K562 (cell line): ENCODE data around the gene ATXN7. TPM values are rescaled to one million over a fixed set of nuclear protein-coding genes. Genes with fewer than 3 reads are reported as not detected.

Experiments
- ATAC-seq: fragments of 200-7000 bp; cut with Tn5 transposase; 3 replicates; pipeline ENCODE4 v1.9.1; 2020; ENCODE audit warnings: moderate library complexity
- BruUV-seq: library from RNA; stranded (reverse); fragments of 400-500 nt; replicated peaks from 2 replicates; lab custom pipeline; 2021; lab: Mats Ljungman, UMichigan
- CTCF ChIA-PET: fragments of 300-600 bp; formaldehyde crosslinking; extraction: SDS; loops from one replicate; lab custom pipeline; 2021; ENCODE audit warnings: low intra/inter-chr PET ratio; lab: Yijun Ruan, JAX
- POLR2A ChIA-PET: fragments of 300-600, 350-650 bp; sonication (Branson Sonifier 250); formaldehyde crosslinking; extraction: SDS; loops from one replicate; lab custom pipeline; 2021; ENCODE audit warnings: antibody characterized with exemption, inconsistent platforms; lab: Yijun Ruan, JAX
- DNase-seq, 4 experiments: peaks; one replicate each; pipeline versions ENCODE4 v3.0.0 to v3.0.0-alpha.2; 2011 to 2018; ENCODE audit warnings: low spot score in 3 of 4, mixed read lengths in 3 of 4; ENCODE audit errors: extremely low read depth in 1 of 4
- FAIRE-seq: peaks from 2 replicates; lab custom pipeline; 2011; peaks lifted over from hg19 to GRCh38; lab: Jason Lieb, UNC
- H2AFZ ChIP-seq: 2 replicates; pipeline ENCODE4 v1.6.0; 2011; ENCODE audit warnings: low read depth, low read length, control low read depth, inconsistent platforms
- H3K27ac ChIP-seq: fragments of 200-600 bp; 3 replicates; pipeline ENCODE4 v1.8.0; 2011; ENCODE audit warnings: low read depth, mild to moderate bottlenecking, control low read depth, inconsistent platforms, low read length, moderate library complexity, mixed read lengths; ENCODE audit errors: extremely low read depth
- H3K27me3 ChIP-seq, 2 experiments: fragments of 300-600 bp in 1 of 2; 2 replicates in 1 of 2; 3 replicates in 1 of 2; pipeline versions ENCODE4 v1.6.0 to v1.8.0; 2011; ENCODE audit warnings: inconsistent platforms in 2 of 2, low read length in 2 of 2, mild to moderate bottlenecking in 1 of 2, mixed read lengths in 1 of 2, moderate library complexity in 1 of 2; ENCODE audit not compliant: control insufficient read depth in 2 of 2, insufficient read depth in 2 of 2
- H3K36me3 ChIP-seq: fragments of 300-600 bp; 3 replicates; pipeline ENCODE4 v1.8.0; 2011; ENCODE audit warnings: mild to moderate bottlenecking, low read length, inconsistent platforms; ENCODE audit not compliant: control insufficient read depth, insufficient read depth
- H3K4me1 ChIP-seq, 2 experiments: fragments of 200-600 bp in 1 of 2; replicated peaks in 1 of 2; 2 replicates in 1 of 2; 3 replicates in 1 of 2; pipeline versions ENCODE4 v1.5.1 to v1.8.0; 2011; ENCODE audit warnings: inconsistent platforms in 2 of 2, low read length in 2 of 2, mild to moderate bottlenecking in 1 of 2, mixed read lengths in 1 of 2, moderate library complexity in 1 of 2; ENCODE audit not compliant: control insufficient read depth in 2 of 2, insufficient read depth in 2 of 2
- H3K4me2 ChIP-seq: 2 replicates; pipeline ENCODE4 v1.6.1; 2011; ENCODE audit warnings: low read length, control low read depth, inconsistent platforms, mixed read lengths; ENCODE audit not compliant: insufficient read depth
- H3K4me3 ChIP-seq: fragments of 200-600 bp; sonication (generic), shearing (Covaris generic); 2 replicates; pipeline ENCODE4 v1.5.1; 2016; ENCODE audit warnings: control low read depth, inconsistent platforms
- H3K79me2 ChIP-seq: fragments of 200-600 bp; 3 replicates; pipeline ENCODE4 v1.8.0; 2011; ENCODE audit warnings: low read length, inconsistent platforms; ENCODE audit not compliant: control insufficient read depth, insufficient read depth
- H3K9ac ChIP-seq, 2 experiments: 2 replicates each; pipeline versions ENCODE4 v1.6.0 to v1.6.1; 2011; ENCODE audit warnings: low read depth in 2 of 2, low read length in 2 of 2, control low read depth in 1 of 2, inconsistent platforms in 1 of 2, mild to moderate bottlenecking in 1 of 2, mixed read lengths in 1 of 2; ENCODE audit not compliant: insufficient read depth in 1 of 2
- H3K9me1 ChIP-seq: one replicate; pipeline ENCODE4 v1.6.0; 2011; ENCODE audit warnings: inconsistent platforms, mild to moderate bottlenecking, low read length, moderate library complexity; ENCODE audit not compliant: control insufficient read depth, insufficient read depth
- H3K9me3 ChIP-seq: replicated peaks from 2 replicates; pipeline ENCODE4 v1.5.1; 2011; ENCODE audit warnings: low read depth, low read length, inconsistent platforms; ENCODE audit not compliant: control insufficient read depth, insufficient read depth
- H4K20me1 ChIP-seq: replicated peaks from 2 replicates; pipeline ENCODE4 v1.6.1; 2011; ENCODE audit warnings: low read length, inconsistent platforms, mixed read lengths; ENCODE audit not compliant: control insufficient read depth, insufficient read depth
- BRF1 ChIP-seq: IDR thresholded peaks from 3 replicates; pipeline ENCODE4 v1.6.1; 2011; ENCODE audit warnings: borderline replicate concordance, mild to moderate bottlenecking; ENCODE audit not compliant: insufficient read length; ENCODE audit errors: extremely low read depth
- CBFB ChIP-seq: sonication (generic); formaldehyde crosslinking; IDR thresholded peaks from 2 replicates; pipeline ENCODE4 v1.4.0; 2020; ENCODE audit warnings: mild to moderate bottlenecking, missing genetic modification reagents
- CC2D1A ChIP-seq: fragments of 450-650 bp; IDR thresholded peaks from 2 replicates; pipeline ENCODE4 v1.6.1; 2017; ENCODE audit warnings: mild to moderate bottlenecking
- CREM ChIP-seq: IDR thresholded peaks from 2 replicates; pipeline ENCODE4 v1.6.1; 2014; ENCODE audit warnings: antibody characterized with exemption, low read depth
- E2F1 ChIP-seq: sonication (generic); formaldehyde crosslinking; IDR thresholded peaks from 2 replicates; pipeline ENCODE4 v1.8.1; 2023; ENCODE audit warnings: mild to moderate bottlenecking, missing genetic modification reagents, moderate library complexity
- E2F5 ChIP-seq: sonication (generic); formaldehyde crosslinking; IDR thresholded peaks from 2 replicates; pipeline ENCODE4 v1.8.0; 2022; ENCODE audit warnings: mild to moderate bottlenecking, missing genetic modification reagents
- E2F8 ChIP-seq: fragments of 450-650 bp; IDR thresholded peaks from 2 replicates; pipeline ENCODE4 v1.7.1; 2018; ENCODE audit warnings: mild to moderate bottlenecking, low read depth; ENCODE audit not compliant: partially characterized antibody
- ETV6 ChIP-seq, 3 experiments: fragments of 150-350 bp in 1 of 3; sonication (generic) in 1 of 3; formaldehyde crosslinking in 1 of 3; IDR thresholded peaks; 2 replicates each; pipeline versions ENCODE4 v1.6.1 to v1.8.0; 2014 to 2022; ENCODE audit warnings: borderline replicate concordance in 2 of 3, low read depth in 2 of 3, antibody characterized with exemption in 1 of 3, low read length in 1 of 3, mild to moderate bottlenecking in 1 of 3, missing genetic modification reagents in 1 of 3
- FOXM1 ChIP-seq, 2 experiments: fragments of 450-650 bp in 1 of 2; sonication (generic) in 1 of 2; formaldehyde crosslinking in 1 of 2; IDR thresholded peaks; 2 replicates each; pipeline versions ENCODE4 v1.6.1 to v1.9.0; 2017 to 2022; ENCODE audit warnings: low read depth in 2 of 2, mild to moderate bottlenecking in 2 of 2, missing genetic modification reagents in 1 of 2, moderate library complexity in 1 of 2
- PHTF2 ChIP-seq: fragments of 250-450 bp; sonication (Bioruptor Pico); IDR thresholded peaks from 2 replicates; pipeline ENCODE4 v1.5.0; 2021; ENCODE audit warnings: mild to moderate bottlenecking
- PKNOX1 ChIP-seq: fragments of 450-650 bp; IDR thresholded peaks from 2 replicates; pipeline ENCODE4 v1.6.1; 2016
- SIRT6 ChIP-seq: IDR thresholded peaks from one replicate; pipeline ENCODE4 v1.6.1; 2012; ENCODE audit warnings: low read depth, mild to moderate bottlenecking, control low read depth, inconsistent platforms, low read length, moderate library complexity
- SOX6 ChIP-seq: fragments of 450-650 bp; IDR thresholded peaks from 2 replicates; pipeline ENCODE4 v1.6.1; 2014; ENCODE audit warnings: mild to moderate bottlenecking
- TCF7L2 ChIP-seq: fragments of 150-350 bp; IDR thresholded peaks from 2 replicates; pipeline ENCODE4 v1.6.1; 2016; ENCODE audit warnings: low read depth, mild to moderate bottlenecking, low read length, moderate library complexity
- XRCC3 ChIP-seq: fragments of 450-650 bp; IDR thresholded peaks from 2 replicates; pipeline ENCODE4 v1.6.1; 2017; ENCODE audit warnings: mild to moderate bottlenecking, moderate library complexity
- ZNF197 ChIP-seq: fragments of 200-800 bp; sonication (Bioruptor generic); IDR thresholded peaks from 2 replicates; pipeline ENCODE4 v1.6.1; 2016; ENCODE audit warnings: low read depth, missing genetic modification characterization, missing compliant biosample characterization
- WGBS: fragments of 100-300 bp; shearing (Covaris generic); methylation state at CpG from one replicate; pipeline ENCODE4 v1.1.6; 2016; ENCODE audit warnings: low coverage, mixed read lengths; ENCODE audit not compliant: insufficient coverage; ENCODE audit errors: missing lambda C conversion rate; 5-methylcytosine and 5-hydroxymethylcytosine counted together
- in situ Hi-C: fragments of 300-500 bp; cut with MboI; formaldehyde crosslinking; loops from 4 replicates; pipeline ENCODE4 v1.15.0; 2018; ENCODE audit warnings: inconsistent platforms, mixed read lengths
- intact Hi-C: fragments of 100-400 bp; cut with micrococcal nuclease; formaldehyde crosslinking; loops from 2 replicates; pipeline ENCODE4 v1.14.2; 2022
- polyA plus RNA-seq, 8 experiments: library from polyadenylated mRNA; depleted of rRNA in 4 of 8; stranded (reverse) in 5 of 8; unstranded in 3 of 8; fragments of >200 nt; fragmentation: Nextera tagmentation in 2 of 8; fragmentation: Illumina TruSeq in 1 of 8; extraction: Ambion mirVana in 2 of 8; extraction: Trizol in 1 of 8; gene quantifications; 2 replicates each; pipeline versions ENCODE4 v1.2.1 to v1.2.3, GENCODE V29; 2011 to 2014; ENCODE audit warnings: inconsistent platforms in 1 of 8, missing spikeins in 1 of 8
- total RNA-seq, 7 experiments: library from RNA; depleted of rRNA in 6 of 7; stranded (reverse); fragments of >200 nt in 6 of 7; fragmentation: Illumina TruSeq in 2 of 7; extraction: Trizol in 2 of 7; gene quantifications; 2 replicates each; pipeline versions ENCODE4 v1.2.1 to v1.2.3, GENCODE V29; 2011 to 2021; ENCODE audit warnings: low replicate concordance in 1 of 7

ATXN7 gene
- total and polyA plus RNA-seq, 9 of the 15 experiments (the other 6 are each of a cell fraction or from before 2014, with no cell fraction given) = 0.41 to 9.2 (median 6.7) TPM

GRCh38 chr3:63867225-63867624 is 3.6 kb downstream of the ATXN7 start:
- POLR2A ChIA-PET = no interaction called here
- TF ChIP-seq E2F8 (no peak), ETV6 (IDR thresholded peaks at IDR 0.05; ENCODE audit: borderline replicate concordance in 1 of 2, low read depth in 2 of 2, low read length in 1 of 2) (no peak), ETV6 (CRISPR knock-in tag; IDR thresholded peaks at IDR 0.05; ENCODE audit: borderline replicate concordance) (no peak), CC2D1A (no peak), E2F1 (no peak), TCF7L2 (no peak), FOXM1 (IDR thresholded peaks at IDR 0.05; ENCODE audit: low read depth) (no peak), FOXM1 (CRISPR knock-in tag; IDR thresholded peaks at IDR 0.05; ENCODE audit: low read depth) (no peak), CREM (no peak), PKNOX1 (no peak), E2F5 (CRISPR knock-in tag) (no peak), CBFB (CRISPR knock-in tag) (no peak), SIRT6 (no peak), BRF1 (no peak), XRCC3 (no peak), ZNF197 (CRISPR knock-in tag) (no peak), SOX6 (no peak), PHTF2 (CRISPR knock-in tag) (no peak)

More at GRCh38 chr3:63867225-63867624, 3.6 kb downstream of the ATXN7 start:
- H3K9me1 ChIP-seq = no peaks in the 10 kb centered on the region
- H4K20me1 ChIP-seq = no peaks in the 10 kb centered on the region
- no peak for FAIRE-seq
- no peak overlapping the region for H3K9ac ChIP-seq
- H3K9me3 ChIP-seq = no peaks in the 10 kb centered on the region
- no peaks in the 10 kb centered on the region for H3K27me3 ChIP-seq
- in situ Hi-C loops = no loop called here
- H3K4me2 ChIP-seq = no peak overlapping the region
- no TSS peak for BruUV-seq
- ATAC-seq = no peak
- H3K27ac ChIP-seq = no peak overlapping the region
- DNase-seq = no peak
- peaks cover 8% of the 10 kb centered on the region; the same call in 1 of the 3 replicates for H3K36me3 ChIP-seq
- no peak overlapping the region for H3K4me3 ChIP-seq
- intact Hi-C loops = loop anchor here (10.0 kb wide), 1 partner anchor 98 kb away; no protein-coding TSS in a partner anchor
- CTCF ChIA-PET = no interaction called here
- no CpG with 5 or more reads among the region's 1 CpG for WGBS
- H3K79me2 ChIP-seq = peaks cover 79% of the 10 kb centered on the region
- peaks cover 3 to 4% of the 10 kb centered on the region in 2 experiments; a peak in 4 of 5 replicates for H3K4me1 ChIP-seq
- no peak overlapping the region for H2AFZ ChIP-seq
